ENCODE measurements around the gene RCOR1. TPM values are rescaled to one million over a fixed set of nuclear protein-coding genes. Genes with fewer than 3 reads are reported as not detected.

The RCOR1 gene
- polyA plus RNA-seq, 2 of the 4 experiments (the other 2 are of a cell fraction), result 17.7 to 24.7 TPM

DNA sequence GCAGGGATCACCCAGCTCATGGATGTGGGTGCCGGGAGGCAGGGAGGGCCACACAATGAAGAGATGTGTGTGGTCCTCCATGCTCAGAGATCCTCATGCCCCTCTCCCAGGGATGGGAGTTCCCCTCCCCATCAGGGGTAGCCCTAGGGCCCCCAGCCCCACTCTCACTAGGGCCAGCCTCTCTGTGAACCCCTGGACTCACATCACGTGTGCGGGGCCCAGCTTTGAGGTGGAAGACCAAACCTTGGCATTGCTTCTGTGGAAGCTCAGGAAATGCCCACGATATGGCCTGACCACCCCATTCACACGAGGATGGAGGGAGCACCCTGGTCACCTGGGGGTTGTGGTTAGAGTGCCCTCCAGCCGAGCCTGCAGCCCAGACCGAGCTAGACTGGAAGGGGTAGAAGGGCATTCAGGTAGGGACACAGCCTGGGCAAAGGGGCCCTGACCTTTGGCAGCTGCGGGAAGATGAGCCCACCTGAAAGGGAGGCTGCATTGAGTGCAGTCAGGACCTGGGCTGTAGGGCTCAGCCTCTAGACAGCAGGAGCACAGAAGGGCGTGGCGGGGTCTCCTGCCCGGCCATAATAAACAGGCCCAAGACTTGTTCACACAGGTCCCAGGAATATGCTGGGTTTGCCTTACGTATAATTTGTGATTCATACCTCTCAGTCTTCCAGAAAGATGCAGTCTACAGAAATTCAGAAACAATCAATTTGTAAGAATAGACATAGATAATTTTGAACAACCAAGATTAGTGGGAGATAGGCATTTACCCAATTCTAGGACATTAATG, 34.8 kb upstream of the RCOR1 start:
- ChIA-PET CTCF (interaction anchor here (1.0 to 1.9 kb wide), 2 partner anchors 8 to 33 kb away, joined by 4 to 5 read pairs; no protein-coding TSS in a partner anchor), POLR2A (no interaction called here)
- Histone ChIP-seq H3K4me3 (no peak overlapping the region), H3K4me2 (no peak overlapping the region), H3K4me1 (peaks cover 3% of the 10 kb centered on the region), H3K27ac (no peak overlapping the region), H3K9me3 (no peaks in the 10 kb centered on the region)
- no peak for FAIRE-seq
- 88% methylated on average over 9 of the region's 12 CpGs for WGBS (ENCODE audit: missing lambda C conversion rate)
- no peak for DNase-seq (ENCODE audit: low read depth in 1 of 2, low spot score in 1 of 2)
- no peak for ATAC-seq
- TF ChIP-seq FOSB (CRISPR knock-in tag; IDR thresholded peaks at IDR 0.05) (no peak), ESRRA (IDR thresholded peaks at IDR 0.05; ENCODE audit: borderline replicate concordance, low read length) (no peak), ZSCAN20 (CRISPR knock-in tag; IDR thresholded peaks at IDR 0.05) (no peak), CBX2 (IDR thresholded peaks at IDR 0.05; ENCODE audit: borderline replicate concordance, low read depth) (no peak), RFX5 (IDR thresholded peaks at IDR 0.05) (no peak), EHMT2 (IDR thresholded peaks at IDR 0.05; ENCODE audit: low read depth) (no peak), ZNF302 (CRISPR knock-in tag; IDR thresholded peaks at IDR 0.05) (no peak), ZFP36 (IDR thresholded peaks at IDR 0.05; ENCODE audit: borderline replicate concordance, partially characterized antibody) (no peak), CEBPB (IDR thresholded peaks at IDR 0.05) (no peak), NR3C1 (IDR thresholded peaks at IDR 0.05) (no peak), NFE2L2 (conservative IDR thresholded peaks at IDR 0.05; ENCODE audit: low read length) (no peak), POLR2AphosphoS2 (conservative IDR thresholded peaks at IDR 0.05; ENCODE audit: low read length) (no peak), BHLHE40 (IDR thresholded peaks at IDR 0.05; ENCODE audit: low read depth, low read length) (no peak)
- TF ChIP-seq, protein P1, sequence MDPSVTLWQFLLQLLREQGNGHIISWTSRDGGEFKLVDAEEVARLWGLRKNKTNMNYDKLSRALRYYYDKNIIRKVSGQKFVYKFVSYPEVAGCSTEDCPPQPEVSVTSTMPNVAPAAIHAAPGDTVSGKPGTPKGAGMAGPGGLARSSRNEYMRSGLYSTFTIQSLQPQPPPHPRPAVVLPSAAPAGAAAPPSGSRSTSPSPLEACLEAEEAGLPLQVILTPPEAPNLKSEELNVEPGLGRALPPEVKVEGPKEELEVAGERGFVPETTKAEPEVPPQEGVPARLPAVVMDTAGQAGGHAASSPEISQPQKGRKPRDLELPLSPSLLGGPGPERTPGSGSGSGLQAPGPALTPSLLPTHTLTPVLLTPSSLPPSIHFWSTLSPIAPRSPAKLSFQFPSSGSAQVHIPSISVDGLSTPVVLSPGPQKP (IDR thresholded peaks at IDR 0.05; ENCODE audit: low read depth, low read length), result no peak
- TF ChIP-seq, protein P2, sequence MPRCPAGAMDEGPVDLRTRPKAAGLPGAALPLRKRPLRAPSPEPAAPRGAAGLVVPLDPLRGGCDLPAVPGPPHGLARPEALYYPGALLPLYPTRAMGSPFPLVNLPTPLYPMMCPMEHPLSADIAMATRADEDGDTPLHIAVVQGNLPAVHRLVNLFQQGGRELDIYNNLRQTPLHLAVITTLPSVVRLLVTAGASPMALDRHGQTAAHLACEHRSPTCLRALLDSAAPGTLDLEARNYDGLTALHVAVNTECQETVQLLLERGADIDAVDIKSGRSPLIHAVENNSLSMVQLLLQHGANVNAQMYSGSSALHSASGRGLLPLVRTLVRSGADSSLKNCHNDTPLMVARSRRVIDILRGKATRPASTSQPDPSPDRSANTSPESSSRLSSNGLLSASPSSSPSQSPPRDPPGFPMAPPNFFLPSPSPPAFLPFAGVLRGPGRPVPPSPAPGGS (IDR thresholded peaks at IDR 0.05), result no peak
- TF ChIP-seq, protein P3, sequence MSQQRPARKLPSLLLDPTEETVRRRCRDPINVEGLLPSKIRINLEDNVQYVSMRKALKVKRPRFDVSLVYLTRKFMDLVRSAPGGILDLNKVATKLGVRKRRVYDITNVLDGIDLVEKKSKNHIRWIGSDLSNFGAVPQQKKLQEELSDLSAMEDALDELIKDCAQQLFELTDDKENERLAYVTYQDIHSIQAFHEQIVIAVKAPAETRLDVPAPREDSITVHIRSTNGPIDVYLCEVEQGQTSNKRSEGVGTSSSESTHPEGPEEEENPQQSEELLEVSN (IDR thresholded peaks at IDR 0.05; ENCODE audit: borderline replicate concordance, low read depth), result no peak

DNA sequence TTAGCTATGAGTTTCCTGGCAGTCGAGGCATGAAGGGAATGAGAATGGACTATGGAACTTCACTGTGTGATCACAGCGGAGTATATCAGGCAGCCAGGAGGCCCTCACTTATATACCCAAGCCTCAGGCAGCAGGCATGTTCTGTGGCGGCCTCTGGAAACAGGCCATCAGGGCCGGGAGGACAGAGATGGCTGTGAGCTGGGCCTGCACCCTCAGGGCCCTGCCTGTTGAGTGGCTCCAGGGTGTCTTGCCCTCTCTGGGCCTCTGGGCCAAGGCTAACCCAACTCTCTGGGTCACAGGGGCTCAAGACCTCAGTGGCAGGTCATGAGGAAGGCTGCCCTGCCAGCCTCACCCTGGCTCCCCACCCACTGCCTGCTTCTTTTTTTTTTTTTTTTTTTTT, 33.9 kb upstream of the RCOR1 start:
- ChIA-PET CTCF (interaction anchor here (1.9 kb wide), 2 partner anchors 10 to 34 kb away, joined by 4 to 5 read pairs; no protein-coding TSS in a partner anchor), POLR2A (interaction anchor here (0.7 kb wide), 1 partner anchor 749 kb away, joined by 4 read pairs; no protein-coding TSS in a partner anchor)
- FAIRE-seq, result no peak
- H3K4me3 ChIP-seq, result no peak overlapping the region
- TF ChIP-seq ZC3H11A (IDR thresholded peaks at IDR 0.05), result no peak
- no peak for TF ChIP-seq SMC3 (IDR thresholded peaks at IDR 0.05)
- TF ChIP-seq CBX2 (IDR thresholded peaks at IDR 0.05; ENCODE audit: borderline replicate concordance, low read depth), result no peak
- TF ChIP-seq ZSCAN20 (CRISPR knock-in tag; IDR thresholded peaks at IDR 0.05), result no peak
- TF ChIP-seq RAD21 (conservative IDR thresholded peaks at IDR 0.05 in 1 of 2, IDR thresholded peaks at IDR 0.05 in 1 of 2), result no peak
- TF ChIP-seq, protein P4, sequence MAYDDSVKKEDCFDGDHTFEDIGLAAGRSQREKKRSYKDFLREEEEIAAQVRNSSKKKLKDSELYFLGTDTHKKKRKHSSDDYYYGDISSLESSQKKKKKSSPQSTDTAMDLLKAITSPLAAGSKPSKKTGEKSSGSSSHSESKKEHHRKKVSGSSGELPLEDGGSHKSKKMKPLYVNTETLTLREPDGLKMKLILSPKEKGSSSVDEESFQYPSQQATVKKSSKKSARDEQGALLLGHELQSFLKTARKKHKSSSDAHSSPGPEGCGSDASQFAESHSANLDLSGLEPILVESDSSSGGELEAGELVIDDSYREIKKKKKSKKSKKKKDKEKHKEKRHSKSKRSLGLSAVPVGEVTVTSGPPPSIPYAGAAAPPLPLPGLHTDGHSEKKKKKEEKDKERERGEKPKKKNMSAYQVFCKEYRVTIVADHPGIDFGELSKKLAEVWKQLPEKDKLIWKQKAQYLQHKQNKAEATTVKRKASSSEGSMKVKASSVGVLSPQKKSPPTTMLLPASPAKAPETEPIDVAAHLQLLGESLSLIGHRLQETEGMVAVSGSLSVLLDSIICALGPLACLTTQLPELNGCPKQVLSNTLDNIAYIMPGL (CRISPR knock-in tag; IDR thresholded peaks at IDR 0.05; ENCODE audit: borderline replicate concordance), result no peak
- no peak for TF ChIP-seq FOSL2 (IDR thresholded peaks at IDR 0.05)
- no peak for TF ChIP-seq FOSL2 (CRISPR knock-in tag; IDR thresholded peaks at IDR 0.05)
- no peak for TF ChIP-seq HOXA7 (CRISPR knock-in tag; IDR thresholded peaks at IDR 0.05)
- no peak for TF ChIP-seq RFX5 (IDR thresholded peaks at IDR 0.05)
- TF ChIP-seq HOXB13 (CRISPR knock-in tag; IDR thresholded peaks at IDR 0.05; ENCODE audit: low read depth), result no peak
- TF ChIP-seq TP53 (CRISPR knock-in tag; IDR thresholded peaks at IDR 0.05), result no peak
- TF ChIP-seq, protein P3 (IDR thresholded peaks at IDR 0.05; ENCODE audit: borderline replicate concordance, low read depth), result no peak
- no peak for TF ChIP-seq MAZ (IDR thresholded peaks at IDR 0.05; ENCODE audit: borderline replicate concordance, low read depth, low read length)
- TF ChIP-seq CEBPB (IDR thresholded peaks at IDR 0.05), result no peak
- no peaks in the 10 kb centered on the region for H3K9me3 ChIP-seq
- no peaks in the 10 kb centered on the region for H3K4me1 ChIP-seq
- no peak overlapping the region for H3K27ac ChIP-seq
- no peak for ATAC-seq
- H3K4me2 ChIP-seq, result no peak overlapping the region
- DNase-seq (ENCODE audit: low read depth in 1 of 2, low spot score in 1 of 2), result no peak
- WGBS (ENCODE audit: missing lambda C conversion rate), result 59% methylated on average over 4 of the region's 4 CpGs

Data from A549 (cell line).